Stomach (tissue), 9 donors: ENCODE data around the gene CCDC146. TPM values are rescaled to one million over a fixed set of nuclear protein-coding genes. Genes with fewer than 3 reads are reported as not detected.

Experiments
- DNase-seq, 2 donors: peaks; one replicate each; pipeline versions ENCODE4 v3.0.0 to v3.0.0-alpha.2; 2013 to 2019
- H3K27ac ChIP-seq, 5 donors: fragments of 200-600 bp in 4 of 5; sonication (generic) in 4 of 5; one replicate each; pipeline ENCODE4 v1.5.1; 2013 to 2019; ENCODE audit warnings: mild to moderate bottlenecking in 1 of 5, moderate library complexity in 1 of 5
- H3K27me3 ChIP-seq, 3 donors: fragments of 200-600 bp; sonication (generic); one replicate each; pipeline ENCODE4 v1.5.1; 2017 to 2019; ENCODE audit warnings: mixed run types in 1 of 3
- H3K36me3 ChIP-seq, 4 donors: fragments of 200-600 bp; sonication (generic); 1 replicate in 3 of 4; 2 replicates in 1 of 4; pipeline ENCODE4 v1.5.1; 2016 to 2019
- H3K4me1 ChIP-seq, 4 donors: fragments of 200-600 bp; sonication (generic); one replicate each; pipeline ENCODE4 v1.5.1; 2016 to 2019
- H3K4me3 ChIP-seq, 4 donors: fragments of 200-600 bp; sonication (generic) in 3 of 4; one replicate each; pipeline ENCODE4 v1.5.1; 2016 to 2019; ENCODE audit warnings: mild to moderate bottlenecking in 1 of 4
- H3K9me3 ChIP-seq, 4 donors: fragments of 200-600 bp; sonication (generic); one replicate each; pipeline ENCODE4 v1.5.1; 2016 to 2019
- EP300 ChIP-seq: sonication (generic); formaldehyde crosslinking; IDR thresholded peaks from one replicate; pipeline ENCODE4 v1.6.1; 2017; ENCODE audit warnings: antibody characterized with exemption
- POLR2A ChIP-seq, 4 donors: fragments of 450-650 bp; IDR thresholded peaks; one replicate each; pipeline ENCODE4 v1.6.1; 2016; ENCODE audit warnings: antibody characterized with exemption in 4 of 4, control low read depth in 2 of 4, mild to moderate bottlenecking in 1 of 4, moderate library complexity in 1 of 4
- POLR2AphosphoS5 ChIP-seq, 3 donors: sonication (generic); formaldehyde crosslinking; IDR thresholded peaks; one replicate each; pipeline ENCODE4 v1.6.1; 2016; ENCODE audit warnings: antibody characterized with exemption in 3 of 3
- WGBS, 5 donors: extraction: QIAGEN DNeasy Blood & Tissue Kit in 3 of 5; methylation state at CpG; one replicate each; pipeline versions ENCODE4 v1.1.5 to v1.1.7; 2013 to 2018; 5-methylcytosine and 5-hydroxymethylcytosine counted together
- intact Hi-C: fragments of 100-400 bp; cut with DNase I; formaldehyde crosslinking; loops from one replicate; pipeline ENCODE4 v1.15.1; 2023; ENCODE audit warnings: low total_unique reads
- polyA plus RNA-seq, 3 donors: library from polyadenylated mRNA; stranded (reverse); fragments of 200-250 nt; gene quantifications; one replicate each; pipeline ENCODE4 v1.2.3, GENCODE V29; 2013
- total RNA-seq, 5 donors: library from RNA; depleted of rRNA; stranded (reverse); fragments of >200 nt; gene quantifications; one replicate each; pipeline versions ENCODE4 v1.1.0 to v1.2.3, GENCODE V29; 2014 to 2016
- TF ChIP-seq, protein P1 (sequence below), 7 experiments: fragments of 450-650 bp in 4 of 7; fragments of 200-600 bp in 3 of 7; sonication (generic) in 3 of 7; IDR thresholded peaks; one replicate each; pipeline ENCODE4 v1.5.1; 2016 to 2019; ENCODE audit warnings: antibody characterized with exemption in 7 of 7, control low read depth in 2 of 7, mild to moderate bottlenecking in 1 of 7
- donor health status: healthy with polysubstance abuse.
- donor health status: Bipolar disorder and iron deficiency.
- donor health status: healthy.

The CCDC146 gene
- total and polyA plus RNA-seq, 8 donors, result 1.3 to 193 (median 26.5) TPM

DNA sequence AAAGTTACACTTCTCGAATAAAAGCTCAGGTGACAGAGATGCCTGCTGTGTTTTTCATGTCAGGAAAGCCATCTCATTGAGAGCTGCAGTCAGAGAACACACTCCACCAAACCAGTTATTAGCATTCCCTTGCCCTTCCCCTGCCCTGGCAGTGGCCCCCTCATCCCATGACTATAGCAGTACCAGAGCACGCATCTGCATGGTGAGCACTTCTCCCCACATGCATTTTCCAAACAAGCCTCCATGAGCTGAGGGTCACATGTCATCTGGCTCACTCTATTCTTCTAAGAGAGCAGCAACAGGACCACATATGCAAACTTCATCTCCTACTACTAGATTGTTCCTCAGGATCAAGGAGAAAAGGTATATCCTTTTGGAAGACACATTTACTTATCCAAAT, 119.7 kb downstream of the CCDC146 start:
- 72 to 100% (median 90%) methylated on average over 2 of the region's 2 CpGs for WGBS, 5 donors
- intact Hi-C loops, result no loop called here
- peak in 1 of 2 donors; percentile 23 for DNase-seq
- TF ChIP-seq, protein P1, sequence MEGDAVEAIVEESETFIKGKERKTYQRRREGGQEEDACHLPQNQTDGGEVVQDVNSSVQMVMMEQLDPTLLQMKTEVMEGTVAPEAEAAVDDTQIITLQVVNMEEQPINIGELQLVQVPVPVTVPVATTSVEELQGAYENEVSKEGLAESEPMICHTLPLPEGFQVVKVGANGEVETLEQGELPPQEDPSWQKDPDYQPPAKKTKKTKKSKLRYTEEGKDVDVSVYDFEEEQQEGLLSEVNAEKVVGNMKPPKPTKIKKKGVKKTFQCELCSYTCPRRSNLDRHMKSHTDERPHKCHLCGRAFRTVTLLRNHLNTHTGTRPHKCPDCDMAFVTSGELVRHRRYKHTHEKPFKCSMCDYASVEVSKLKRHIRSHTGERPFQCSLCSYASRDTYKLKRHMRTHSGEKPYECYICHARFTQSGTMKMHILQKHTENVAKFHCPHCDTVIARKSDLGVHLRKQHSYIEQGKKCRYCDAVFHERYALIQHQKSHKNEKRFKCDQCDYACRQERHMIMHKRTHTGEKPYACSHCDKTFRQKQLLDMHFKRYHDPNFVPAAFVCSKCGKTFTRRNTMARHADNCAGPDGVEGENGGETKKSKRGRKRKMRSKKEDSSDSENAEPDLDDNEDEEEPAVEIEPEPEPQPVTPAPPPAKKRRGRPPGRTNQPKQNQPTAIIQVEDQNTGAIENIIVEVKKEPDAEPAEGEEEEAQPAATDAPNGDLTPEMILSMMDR (IDR thresholded peaks at IDR 0.05), result no peak
- TF ChIP-seq POLR2A (IDR thresholded peaks at IDR 0.05) (no peak), EP300 (no peak), POLR2AphosphoS5 (IDR thresholded peaks at IDR 0.05) (no peak)
- Histone ChIP-seq H3K9me3 (no peaks in the 10 kb centered on the region), H3K36me3 (peaks cover 0 to 17% (median 15%) of the 10 kb centered on the region in 4 donors), H3K27ac (peak overlapping the region in 3 of 5 donors; percentile 52 to 61 (median 57)), H3K4me1 (peaks cover 0 to 39% (median 12%) of the 10 kb centered on the region in 4 donors), H3K27me3 (no peaks in the 10 kb centered on the region), H3K4me3 (no peak overlapping the region)

DNA sequence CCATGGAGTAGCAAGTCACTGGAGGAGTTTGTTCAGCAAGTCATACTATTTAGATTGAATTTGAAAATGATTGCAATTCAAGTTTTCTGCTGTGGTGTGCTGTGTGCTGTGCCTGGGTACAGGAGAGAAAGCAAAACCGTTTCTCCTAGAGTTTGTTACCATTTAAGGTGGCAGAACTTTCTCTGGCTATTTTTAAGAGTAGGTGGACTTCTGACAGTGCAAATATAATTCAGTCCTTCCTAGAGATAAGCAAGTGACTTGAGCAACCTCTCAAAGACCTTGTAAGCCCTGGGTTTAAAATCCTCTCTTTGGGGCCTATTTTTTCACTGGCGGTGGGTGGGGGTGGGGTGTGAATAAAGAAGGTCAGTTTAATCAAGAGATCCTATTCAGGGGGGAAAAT, 120.1 kb downstream of the CCDC146 start:
- Histone ChIP-seq H3K4me1 (peaks cover 0 to 38% (median 12%) of the 10 kb centered on the region in 4 donors), H3K27me3 (no peaks in the 10 kb centered on the region), H3K27ac (peak overlapping the region in 3 of 5 donors; percentile 52 to 61 (median 57)), H3K4me3 (peak overlapping the region in 1 of 4 donors; percentile 3), H3K36me3 (peaks cover 0 to 12% (median 11%) of the 10 kb centered on the region in 4 donors), H3K9me3 (no peaks in the 10 kb centered on the region)
- DNase-seq, result no peak
- TF ChIP-seq, protein P1 (IDR thresholded peaks at IDR 0.05), result no peak
- TF ChIP-seq POLR2AphosphoS5 (IDR thresholded peaks at IDR 0.05) (no peak), POLR2A (IDR thresholded peaks at IDR 0.05) (no peak), EP300 (no peak)
- 52 to 80% (median 64%) methylated on average over 2 of the region's 2 CpGs for WGBS, 5 donors
- intact Hi-C loops, result no loop called here

DNA sequence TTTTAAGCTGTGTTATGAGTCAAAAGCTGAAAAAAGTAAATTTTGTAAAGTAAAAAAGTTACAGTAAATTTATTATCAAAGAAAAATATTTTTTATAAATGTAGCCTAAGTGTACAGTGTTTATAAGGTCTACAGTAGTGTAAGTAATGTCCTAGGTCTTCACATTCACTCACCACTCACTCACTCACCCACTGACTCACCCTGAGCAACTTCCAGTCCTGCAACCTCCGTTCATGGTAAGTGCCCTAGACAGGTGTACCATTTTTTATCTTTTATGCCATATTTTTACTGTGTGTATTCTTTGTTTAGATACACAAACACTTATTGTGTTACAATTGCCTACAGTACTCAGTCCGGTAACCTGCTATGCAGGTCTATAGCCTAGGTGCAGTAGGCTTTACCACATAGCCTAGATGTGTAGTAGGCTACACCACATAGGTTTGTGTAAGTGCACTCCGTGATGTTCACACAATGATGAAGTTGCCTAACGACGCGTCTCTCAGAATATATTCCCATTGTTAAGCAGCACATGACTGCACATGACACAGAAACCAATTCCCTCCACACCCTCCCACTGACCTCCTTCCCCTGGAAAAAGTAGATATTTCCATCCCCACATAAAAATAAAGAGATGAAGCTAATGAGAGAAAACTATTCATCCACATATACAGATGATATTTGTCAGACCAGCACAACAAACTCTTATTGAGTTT, 122.0 kb downstream of the CCDC146 start:
- Histone ChIP-seq H3K4me1 (peaks cover 0 to 30% (median 12%) of the 10 kb centered on the region in 4 donors), H3K9me3 (no peaks in the 10 kb centered on the region), H3K4me3 (no peak overlapping the region), H3K27me3 (no peaks in the 10 kb centered on the region), H3K36me3 (peaks cover 0 to 11% (median 7%) of the 10 kb centered on the region in 4 donors), H3K27ac (peak overlapping the region in 1 of 5 donors; percentile 7)
- DNase-seq, result no peak
- WGBS, 5 donors, result 79 to 90% (median 87%) methylated on average over 6 of the region's 6 CpGs
- no peak for TF ChIP-seq POLR2A (IDR thresholded peaks at IDR 0.05)
- intact Hi-C loops, result no loop called here

DNA sequence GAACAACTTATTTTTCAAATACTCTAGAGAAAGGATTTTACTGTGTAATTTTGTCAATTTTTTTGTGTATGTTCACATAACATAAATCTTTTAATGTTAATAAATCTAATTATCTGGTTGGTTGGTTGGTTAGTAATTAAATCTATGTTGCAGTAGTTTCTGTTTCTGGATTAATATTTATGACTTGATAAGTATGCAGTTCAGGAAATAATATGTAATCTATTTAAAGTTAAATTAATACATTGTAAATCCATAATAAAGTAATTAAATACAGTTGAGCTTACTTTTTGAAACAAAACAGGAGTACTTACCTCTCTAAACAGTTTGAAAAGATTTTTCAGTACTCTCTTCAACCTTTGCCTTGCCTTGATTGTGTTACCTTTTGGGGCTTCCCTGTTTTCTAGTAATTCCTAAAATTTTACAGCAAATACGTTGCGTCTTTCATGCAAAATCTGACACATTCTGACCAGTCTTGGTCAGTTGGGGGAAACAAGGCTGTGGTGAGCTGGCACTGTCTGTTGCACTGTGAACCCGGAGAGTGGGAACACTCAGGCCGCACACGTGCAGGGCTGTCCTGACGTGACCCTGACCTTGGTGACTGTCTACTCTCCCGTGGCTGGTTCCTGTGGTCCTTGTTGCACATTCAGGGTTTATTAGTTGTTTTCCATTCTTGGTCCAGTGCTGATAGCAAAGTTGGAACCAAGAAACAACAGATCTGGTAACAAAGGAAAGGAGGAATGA, 122.8 kb downstream of the CCDC146 start:
- no peak for DNase-seq
- H3K4me1 ChIP-seq, result peaks cover 0 to 30% (median 12%) of the 10 kb centered on the region in 4 donors
- H3K27me3 ChIP-seq, result no peaks in the 10 kb centered on the region
- no peak overlapping the region for H3K4me3 ChIP-seq
- peaks cover 0 to 11% (median 7%) of the 10 kb centered on the region in 4 donors for H3K36me3 ChIP-seq
- intact Hi-C loops, result no loop called here
- no peaks in the 10 kb centered on the region for H3K9me3 ChIP-seq
- TF ChIP-seq EP300 (no peak), POLR2AphosphoS5 (IDR thresholded peaks at IDR 0.05) (no peak), POLR2A (IDR thresholded peaks at IDR 0.05) (no peak)
- TF ChIP-seq, protein P1 (IDR thresholded peaks at IDR 0.05), result no peak
- WGBS, 5 donors, result 63 to 80% (median 65%) methylated on average over 7 of the region's 7 CpGs
- H3K27ac ChIP-seq, result no peak overlapping the region
